Common myeloid progenitor, CD34-positive (primary cell): Measurements from ENCODE around the gene DNAJA3.

ENCODE experiments used
- CTCF ChIA-PET: fragments of 350-600 bp; sonication (Branson Sonifier 250); formaldehyde crosslinking; loops from one replicate; lab custom pipeline; 2021; ENCODE audit warnings: antibody characterized with exemption; lab: Charles Lee
- POLR2A ChIA-PET: fragments of 350-600 bp; sonication (Branson Sonifier 250); formaldehyde crosslinking; loops from one replicate; lab custom pipeline; 2021; ENCODE audit warnings: antibody characterized with exemption; lab: Charles Lee
- DNase-seq, 3 donors: peaks; one replicate each; pipeline versions ENCODE4 v3.0.0 to v3.0.0-alpha.2; 2013
- H3K27ac ChIP-seq, 2 experiments: 1 replicate in 1 of 2; 2 replicates in 1 of 2; pipeline ENCODE4 v1.7.0; 2013; ENCODE audit warnings: inconsistent platforms in 2 of 2, low read length in 2 of 2, mild to moderate bottlenecking in 2 of 2, low read depth in 1 of 2, moderate library complexity in 1 of 2; ENCODE audit not compliant: severe bottlenecking in 2 of 2, insufficient read depth in 1 of 2, poor library complexity in 1 of 2
- H3K27me3 ChIP-seq, 5 experiments: replicated peaks in 2 of 5; 1 replicate in 3 of 5; 2 replicates in 2 of 5; pipeline versions ENCODE4 v1.6.1 to v1.7.0; 2013; ENCODE audit warnings: low read length in 4 of 5, mild to moderate bottlenecking in 2 of 5, moderate library complexity in 2 of 5, inconsistent platforms in 1 of 5; ENCODE audit not compliant: insufficient read depth in 5 of 5, control insufficient read depth in 4 of 5
- H3K36me3 ChIP-seq, 4 experiments: 1 replicate in 2 of 4; 2 replicates in 2 of 4; pipeline versions ENCODE4 v1.6.1 to v1.7.0; 2013; ENCODE audit warnings: low read length in 3 of 4, control low read depth in 1 of 4, mild to moderate bottlenecking in 1 of 4; ENCODE audit not compliant: control insufficient read depth in 4 of 4, insufficient read depth in 4 of 4
- H3K4me1 ChIP-seq, 4 experiments: 1 replicate in 3 of 4; 2 replicates in 1 of 4; pipeline versions ENCODE4 v1.6.1 to v1.7.1; 2013; ENCODE audit warnings: low read length in 3 of 4, mild to moderate bottlenecking in 3 of 4, control low read depth in 1 of 4, inconsistent platforms in 1 of 4, moderate library complexity in 1 of 4; ENCODE audit not compliant: control insufficient read depth in 4 of 4, insufficient read depth in 4 of 4; ENCODE audit errors: control extremely low read depth in 1 of 4
- H3K4me3 ChIP-seq, 7 experiments: 1 replicate in 4 of 7; 2 replicates in 3 of 7; pipeline versions ENCODE4 v1.5.1 to v1.7.0; 2013; ENCODE audit warnings: mild to moderate bottlenecking in 7 of 7, low read length in 6 of 7, moderate library complexity in 6 of 7, inconsistent platforms in 2 of 7, low read depth in 2 of 7, control low read depth in 1 of 7; ENCODE audit not compliant: insufficient read depth in 4 of 7, control insufficient read depth in 1 of 7; ENCODE audit errors: extremely low read depth in 1 of 7
- H3K9me3 ChIP-seq, 5 experiments: 1 replicate in 4 of 5; 2 replicates in 1 of 5; pipeline versions ENCODE4 v1.6.1 to v1.7.1; 2013; ENCODE audit warnings: low read length in 4 of 5, mild to moderate bottlenecking in 2 of 5, inconsistent platforms in 1 of 5, low read depth in 1 of 5, moderate library complexity in 1 of 5; ENCODE audit not compliant: control insufficient read depth in 4 of 5, insufficient read depth in 2 of 5; ENCODE audit errors: control extremely low read depth in 1 of 5
- WGBS: methylation state at CpG from one replicate; pipeline ENCODE4 v1.1.5; 2013; ENCODE audit not compliant: insufficient coverage; 5-methylcytosine and 5-hydroxymethylcytosine counted together

The DNAJA3 gene

DNA sequence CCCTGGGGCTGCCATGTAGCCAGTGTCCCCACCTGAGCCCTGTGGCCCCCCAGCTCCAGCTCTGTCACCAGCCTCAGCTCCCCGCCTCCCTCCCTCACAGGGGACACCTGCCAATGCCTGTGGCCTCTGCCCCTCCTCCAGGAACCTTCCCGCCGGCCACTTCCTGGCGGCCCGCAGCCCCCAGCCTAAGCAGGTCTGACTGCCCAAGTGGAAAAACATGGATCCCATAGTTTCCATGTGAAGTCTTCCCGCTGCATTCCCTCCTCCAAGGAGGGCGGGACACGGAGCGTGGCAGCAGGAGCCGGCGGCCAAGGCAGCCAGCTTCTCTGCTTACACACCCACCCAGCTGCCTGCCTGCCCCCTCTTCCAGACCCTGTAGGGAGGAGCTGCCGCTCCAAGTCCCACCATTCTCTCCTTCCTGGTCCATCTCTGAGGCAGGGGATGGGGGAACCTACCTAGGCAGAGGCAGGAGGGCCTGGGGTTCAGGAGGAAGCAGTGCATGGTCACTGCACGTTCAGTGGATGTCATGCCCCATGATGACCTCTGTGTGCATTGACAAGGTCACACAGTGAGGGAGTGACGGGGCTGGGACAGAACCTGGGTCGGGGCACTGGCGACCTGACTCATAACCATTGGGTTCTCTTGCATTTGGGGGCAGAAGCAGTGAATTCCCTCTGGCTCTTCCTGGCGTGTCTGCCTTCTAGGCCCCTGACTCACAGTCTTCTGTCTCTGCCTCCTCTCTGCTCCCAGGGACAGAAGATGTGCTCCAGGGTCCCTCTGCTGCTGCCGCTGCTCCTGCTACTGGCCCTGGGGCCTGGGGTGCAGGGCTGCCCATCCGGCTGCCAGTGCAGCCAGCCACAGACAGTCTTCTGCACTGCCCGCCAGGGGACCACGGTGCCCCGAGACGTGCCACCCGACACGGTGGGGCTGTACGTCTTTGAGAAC is 45.3 kb upstream of the DNAJA3 start:
- POLR2A ChIA-PET = no interaction called here

DNA sequence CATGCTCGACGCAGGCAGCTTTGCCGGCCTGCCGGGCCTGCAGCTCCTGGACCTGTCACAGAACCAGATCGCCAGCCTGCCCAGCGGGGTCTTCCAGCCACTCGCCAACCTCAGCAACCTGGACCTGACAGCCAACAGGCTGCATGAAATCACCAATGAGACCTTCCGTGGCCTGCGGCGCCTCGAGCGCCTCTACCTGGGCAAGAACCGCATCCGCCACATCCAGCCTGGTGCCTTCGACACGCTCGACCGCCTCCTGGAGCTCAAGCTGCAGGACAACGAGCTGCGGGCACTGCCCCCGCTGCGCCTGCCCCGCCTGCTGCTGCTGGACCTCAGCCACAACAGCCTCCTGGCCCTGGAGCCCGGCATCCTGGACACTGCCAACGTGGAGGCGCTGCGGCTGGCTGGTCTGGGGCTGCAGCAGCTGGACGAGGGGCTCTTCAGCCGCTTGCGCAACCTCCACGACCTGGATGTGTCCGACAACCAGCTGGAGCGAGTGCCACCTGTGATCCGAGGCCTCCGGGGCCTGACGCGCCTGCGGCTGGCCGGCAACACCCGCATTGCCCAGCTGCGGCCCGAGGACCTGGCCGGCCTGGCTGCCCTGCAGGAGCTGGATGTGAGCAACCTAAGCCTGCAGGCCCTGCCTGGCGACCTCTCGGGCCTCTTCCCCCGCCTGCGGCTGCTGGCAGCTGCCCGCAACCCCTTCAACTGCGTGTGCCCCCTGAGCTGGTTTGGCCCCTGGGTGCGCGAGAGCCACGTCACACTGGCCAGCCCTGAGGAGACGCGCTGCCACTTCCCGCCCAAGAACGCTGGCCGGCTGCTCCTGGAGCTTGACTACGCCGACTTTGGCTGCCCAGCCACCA is 44.4 kb upstream of the DNAJA3 start:
- peaks cover 2 to 61% (median 33%) of the 10 kb centered on the region in 4 experiments for H3K36me3 ChIP-seq
- no peak overlapping the region for H3K27ac ChIP-seq

More for the DNA sequence above, 45.3 kb upstream of the DNAJA3 start:
- 96% methylated on average over 22 of the region's 26 CpGs for WGBS
- no peaks in the 10 kb centered on the region for H3K9me3 ChIP-seq
- no peaks in the 10 kb centered on the region for H3K27me3 ChIP-seq
- peaks cover 0 to 4% (median 0%) of the 10 kb centered on the region in 4 experiments for H3K4me1 ChIP-seq
- peaks cover 2 to 55% (median 28%) of the 10 kb centered on the region in 4 experiments for H3K36me3 ChIP-seq
- H3K27ac ChIP-seq = no peak overlapping the region
- no peak overlapping the region for H3K4me3 ChIP-seq
- no peak for DNase-seq
- CTCF ChIA-PET = interaction anchor here (1.1 to 1.4 kb wide), 2 partner anchors 19 to 23 kb away, joined by 3 to 7 read pairs; no protein-coding TSS in a partner anchor

DNA sequence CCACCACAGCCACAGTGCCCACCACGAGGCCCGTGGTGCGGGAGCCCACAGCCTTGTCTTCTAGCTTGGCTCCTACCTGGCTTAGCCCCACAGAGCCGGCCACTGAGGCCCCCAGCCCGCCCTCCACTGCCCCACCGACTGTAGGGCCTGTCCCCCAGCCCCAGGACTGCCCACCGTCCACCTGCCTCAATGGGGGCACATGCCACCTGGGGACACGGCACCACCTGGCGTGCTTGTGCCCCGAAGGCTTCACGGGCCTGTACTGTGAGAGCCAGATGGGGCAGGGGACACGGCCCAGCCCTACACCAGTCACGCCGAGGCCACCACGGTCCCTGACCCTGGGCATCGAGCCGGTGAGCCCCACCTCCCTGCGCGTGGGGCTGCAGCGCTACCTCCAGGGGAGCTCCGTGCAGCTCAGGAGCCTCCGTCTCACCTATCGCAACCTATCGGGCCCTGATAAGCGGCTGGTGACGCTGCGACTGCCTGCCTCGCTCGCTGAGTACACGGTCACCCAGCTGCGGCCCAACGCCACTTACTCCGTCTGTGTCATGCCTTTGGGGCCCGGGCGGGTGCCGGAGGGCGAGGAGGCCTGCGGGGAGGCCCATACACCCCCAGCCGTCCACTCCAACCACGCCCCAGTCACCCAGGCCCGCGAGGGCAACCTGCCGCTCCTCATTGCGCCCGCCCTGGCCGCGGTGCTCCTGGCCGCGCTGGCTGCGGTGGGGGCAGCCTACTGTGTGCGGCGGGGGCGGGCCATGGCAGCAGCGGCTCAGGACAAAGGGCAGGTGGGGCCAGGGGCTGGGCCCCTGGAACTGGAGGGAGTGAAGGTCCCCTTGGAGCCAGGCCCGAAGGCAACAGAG is 43.5 kb upstream of the DNAJA3 start:
- ChIA-PET CTCF (interaction anchor here (1.1 kb wide), 1 partner anchor 18 kb away, joined by 3 read pairs; no protein-coding TSS in a partner anchor), POLR2A (interaction anchor here (0.6 to 1.0 kb wide), 2 partner anchors 21 to 33 kb away, joined by 3 to 4 read pairs; no protein-coding TSS in a partner anchor)
- peaks cover 0 to 4% (median 0%) of the 10 kb centered on the region in 4 experiments for H3K4me1 ChIP-seq
- DNase-seq = no peak
- H3K27me3 ChIP-seq = no peaks in the 10 kb centered on the region
- no peak overlapping the region for H3K4me3 ChIP-seq
- peaks cover 3 to 63% (median 39%) of the 10 kb centered on the region in 4 experiments for H3K36me3 ChIP-seq
- no peak overlapping the region for H3K27ac ChIP-seq
- H3K9me3 ChIP-seq = no peaks in the 10 kb centered on the region
- WGBS = 97% methylated on average over 55 of the region's 55 CpGs

More for the DNA sequence above, 44.4 kb upstream of the DNAJA3 start:
- CTCF ChIA-PET = interaction anchor here (1.1 kb wide), 1 partner anchor 19 kb away, joined by 3 read pairs; no protein-coding TSS in a partner anchor
- H3K4me3 ChIP-seq = no peak overlapping the region
- WGBS = 96% methylated on average over 58 of the region's 59 CpGs
- no peaks in the 10 kb centered on the region for H3K27me3 ChIP-seq
- peaks cover 0 to 4% (median 0%) of the 10 kb centered on the region in 4 experiments for H3K4me1 ChIP-seq
- no peaks in the 10 kb centered on the region for H3K9me3 ChIP-seq
- no peak for DNase-seq
- POLR2A ChIA-PET = interaction anchor here (1.0 kb wide), 1 partner anchor 20 kb away, joined by 3 read pairs; no protein-coding TSS in a partner anchor

- no peak for DNase-seq
- Histone ChIP-seq H3K9me3 (no peaks in the 10 kb centered on the region), H3K36me3 (peaks cover 5 to 63% (median 41%) of the 10 kb centered on the region in 4 experiments), H3K4me3 (no peak overlapping the region), H3K27me3 (no peaks in the 10 kb centered on the region), H3K4me1 (peaks cover 0 to 4% (median 0%) of the 10 kb centered on the region in 4 experiments), H3K27ac (no peak overlapping the region)
- ChIA-PET POLR2A (interaction anchor here (0.6 to 1.0 kb wide), 2 partner anchors 22 to 34 kb away, joined by 3 to 4 read pairs; no protein-coding TSS in a partner anchor), CTCF (no interaction called here)
- WGBS = 99% methylated on average over 11 of the region's 21 CpGs
These were observed 42.8 kb upstream of the DNAJA3 start for GRCh38 chr16:4382795-4383357.

DNA sequence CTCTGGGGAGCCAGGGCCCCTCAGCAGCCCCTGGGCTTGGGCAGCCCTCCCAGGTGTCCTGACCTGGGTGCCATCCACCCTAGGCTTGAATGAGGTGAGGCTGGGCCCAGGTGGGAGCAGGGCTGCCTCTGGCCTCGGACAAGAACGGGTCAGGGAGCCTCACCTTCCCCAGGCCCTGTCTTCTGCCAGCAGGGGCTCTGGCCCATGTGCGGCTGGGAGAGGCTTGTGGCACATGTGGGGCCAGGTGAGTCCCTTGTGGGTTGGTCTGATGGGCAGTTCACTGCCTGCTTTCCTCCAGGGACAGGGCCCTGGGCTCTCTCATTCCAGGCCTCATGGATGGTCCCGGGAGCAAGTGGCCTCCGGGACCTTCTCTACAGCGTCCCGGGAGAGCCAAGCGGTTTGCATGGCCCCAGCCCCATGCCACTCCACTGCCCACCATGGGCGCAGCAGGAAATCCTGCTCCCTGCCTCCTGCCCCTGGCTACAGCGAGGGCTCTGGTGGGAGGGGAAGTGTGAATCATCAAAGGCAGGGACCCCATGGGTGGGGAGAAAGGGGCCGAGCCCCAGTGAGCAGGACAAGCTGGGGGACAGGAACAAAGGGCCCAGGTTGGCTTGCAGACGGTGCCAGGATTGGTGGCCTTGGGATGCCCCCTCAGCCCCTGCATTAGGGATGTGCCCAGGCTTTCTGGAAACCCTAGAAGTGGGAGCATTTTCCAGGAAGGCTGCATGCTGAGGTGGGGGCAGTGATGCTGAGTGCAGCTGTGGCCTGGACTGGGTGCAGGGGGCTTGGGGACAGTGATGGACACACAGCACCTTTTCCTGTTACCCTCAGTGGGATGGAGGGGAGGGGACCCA is 41.9 kb upstream of the DNAJA3 start:
- no peak overlapping the region for H3K4me3 ChIP-seq
- no peak for DNase-seq
- ChIA-PET CTCF (interaction anchor here (12.2 kb wide), 1 partner anchor 18 kb away, joined by 112 read pairs; no protein-coding TSS in a partner anchor), POLR2A (no interaction called here)
- H3K9me3 ChIP-seq = no peaks in the 10 kb centered on the region
- peaks cover 5 to 71% (median 45%) of the 10 kb centered on the region in 4 experiments for H3K36me3 ChIP-seq
- H3K27ac ChIP-seq = no peak overlapping the region
- WGBS = 96% methylated on average over 11 of the region's 12 CpGs
- H3K27me3 ChIP-seq = no peaks in the 10 kb centered on the region
- H3K4me1 ChIP-seq = peaks cover 0 to 4% (median 0%) of the 10 kb centered on the region in 4 experiments
